Measurements from ENCODE around the gene MDC1. TPM values are rescaled to one million over a fixed set of nuclear protein-coding genes. Genes with fewer than 3 reads are reported as not detected.
"Not testable (repeated sequence)": the region's sequence is repeated elsewhere in the genome, so short reads cannot be mapped to it uniquely, and the experiment has no call there.

Gene MDC1, protein sequence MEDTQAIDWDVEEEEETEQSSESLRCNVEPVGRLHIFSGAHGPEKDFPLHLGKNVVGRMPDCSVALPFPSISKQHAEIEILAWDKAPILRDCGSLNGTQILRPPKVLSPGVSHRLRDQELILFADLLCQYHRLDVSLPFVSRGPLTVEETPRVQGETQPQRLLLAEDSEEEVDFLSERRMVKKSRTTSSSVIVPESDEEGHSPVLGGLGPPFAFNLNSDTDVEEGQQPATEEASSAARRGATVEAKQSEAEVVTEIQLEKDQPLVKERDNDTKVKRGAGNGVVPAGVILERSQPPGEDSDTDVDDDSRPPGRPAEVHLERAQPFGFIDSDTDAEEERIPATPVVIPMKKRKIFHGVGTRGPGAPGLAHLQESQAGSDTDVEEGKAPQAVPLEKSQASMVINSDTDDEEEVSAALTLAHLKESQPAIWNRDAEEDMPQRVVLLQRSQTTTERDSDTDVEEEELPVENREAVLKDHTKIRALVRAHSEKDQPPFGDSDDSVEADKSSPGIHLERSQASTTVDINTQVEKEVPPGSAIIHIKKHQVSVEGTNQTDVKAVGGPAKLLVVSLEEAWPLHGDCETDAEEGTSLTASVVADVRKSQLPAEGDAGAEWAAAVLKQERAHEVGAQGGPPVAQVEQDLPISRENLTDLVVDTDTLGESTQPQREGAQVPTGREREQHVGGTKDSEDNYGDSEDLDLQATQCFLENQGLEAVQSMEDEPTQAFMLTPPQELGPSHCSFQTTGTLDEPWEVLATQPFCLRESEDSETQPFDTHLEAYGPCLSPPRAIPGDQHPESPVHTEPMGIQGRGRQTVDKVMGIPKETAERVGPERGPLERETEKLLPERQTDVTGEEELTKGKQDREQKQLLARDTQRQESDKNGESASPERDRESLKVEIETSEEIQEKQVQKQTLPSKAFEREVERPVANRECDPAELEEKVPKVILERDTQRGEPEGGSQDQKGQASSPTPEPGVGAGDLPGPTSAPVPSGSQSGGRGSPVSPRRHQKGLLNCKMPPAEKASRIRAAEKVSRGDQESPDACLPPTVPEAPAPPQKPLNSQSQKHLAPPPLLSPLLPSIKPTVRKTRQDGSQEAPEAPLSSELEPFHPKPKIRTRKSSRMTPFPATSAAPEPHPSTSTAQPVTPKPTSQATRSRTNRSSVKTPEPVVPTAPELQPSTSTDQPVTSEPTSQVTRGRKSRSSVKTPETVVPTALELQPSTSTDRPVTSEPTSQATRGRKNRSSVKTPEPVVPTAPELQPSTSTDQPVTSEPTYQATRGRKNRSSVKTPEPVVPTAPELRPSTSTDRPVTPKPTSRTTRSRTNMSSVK (N-terminal part only)
- total RNA-seq (ENCODE audit: unreplicated experiment): 51.7 TPM
- long read RNA-seq, partial matches to known transcripts: 1 of 1 reads
- long read RNA-seq, other reads (novel, unspliced or antisense): 0 of 1 reads

DNA sequence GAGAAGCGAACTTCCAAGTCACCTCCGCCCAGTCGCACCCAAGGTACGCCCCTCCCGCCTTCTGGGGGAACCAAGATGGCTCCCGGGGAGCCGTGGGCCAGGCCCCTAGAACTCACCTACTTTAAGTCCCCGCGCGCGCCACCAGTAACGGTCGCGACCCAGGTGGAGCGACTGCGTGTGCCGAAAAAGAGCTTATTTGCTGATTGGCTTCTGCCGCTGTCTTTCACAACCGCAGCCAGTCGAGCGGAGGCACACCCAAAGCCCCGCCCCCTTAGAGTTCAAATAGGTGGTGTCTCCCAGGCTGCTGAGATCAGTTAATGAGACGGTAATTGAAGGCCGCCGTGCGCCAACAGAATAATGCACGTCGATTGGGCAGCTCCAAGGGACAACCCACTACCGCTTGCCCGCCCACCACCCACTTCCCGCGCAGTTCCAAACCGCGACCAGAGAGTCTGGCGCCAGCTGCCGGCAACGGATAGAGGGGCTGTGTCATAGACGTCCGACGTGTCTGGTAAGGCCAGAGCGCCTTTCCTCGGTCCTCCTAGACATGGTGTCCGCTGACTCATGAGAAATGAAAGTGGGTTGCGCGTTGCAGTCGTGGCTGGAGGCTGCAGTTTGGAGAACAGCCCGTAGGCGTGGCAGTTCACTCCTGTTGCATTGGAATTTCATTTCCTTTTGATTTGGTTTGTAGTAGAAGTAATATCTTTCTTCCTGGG is at the start of gene MDC1:
MDC1 (minus strand) TSS at position 153 of the 716 bp plus-strand sequence. CDS start 2,106 bp downstream, outside the sequence.
- TF ChIP-seq, protein P1, sequence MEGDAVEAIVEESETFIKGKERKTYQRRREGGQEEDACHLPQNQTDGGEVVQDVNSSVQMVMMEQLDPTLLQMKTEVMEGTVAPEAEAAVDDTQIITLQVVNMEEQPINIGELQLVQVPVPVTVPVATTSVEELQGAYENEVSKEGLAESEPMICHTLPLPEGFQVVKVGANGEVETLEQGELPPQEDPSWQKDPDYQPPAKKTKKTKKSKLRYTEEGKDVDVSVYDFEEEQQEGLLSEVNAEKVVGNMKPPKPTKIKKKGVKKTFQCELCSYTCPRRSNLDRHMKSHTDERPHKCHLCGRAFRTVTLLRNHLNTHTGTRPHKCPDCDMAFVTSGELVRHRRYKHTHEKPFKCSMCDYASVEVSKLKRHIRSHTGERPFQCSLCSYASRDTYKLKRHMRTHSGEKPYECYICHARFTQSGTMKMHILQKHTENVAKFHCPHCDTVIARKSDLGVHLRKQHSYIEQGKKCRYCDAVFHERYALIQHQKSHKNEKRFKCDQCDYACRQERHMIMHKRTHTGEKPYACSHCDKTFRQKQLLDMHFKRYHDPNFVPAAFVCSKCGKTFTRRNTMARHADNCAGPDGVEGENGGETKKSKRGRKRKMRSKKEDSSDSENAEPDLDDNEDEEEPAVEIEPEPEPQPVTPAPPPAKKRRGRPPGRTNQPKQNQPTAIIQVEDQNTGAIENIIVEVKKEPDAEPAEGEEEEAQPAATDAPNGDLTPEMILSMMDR (IDR thresholded peaks at IDR 0.05; ENCODE audit: unreplicated experiment): peak; percentile 11
- peaks cover 5% of the 10 kb centered on the region for H3K27me3 Mint-ChIP-seq (ENCODE audit: unreplicated experiment)
- peaks cover 30% of the 10 kb centered on the region for H3K4me1 Mint-ChIP-seq (ENCODE audit: unreplicated experiment)
- H3K9me3 Mint-ChIP-seq (ENCODE audit: unreplicated experiment): no peaks in the 10 kb centered on the region
- peak within 1 kb of the TSS; percentile 99 for H3K27ac Mint-ChIP-seq (ENCODE audit: unreplicated experiment)
- DNase-seq (ENCODE audit: low spot score): peak; percentile 96
- H3K36me3 Mint-ChIP-seq (ENCODE audit: low read depth, unreplicated experiment): peaks cover 44% of the 10 kb centered on the region
- peak within 1 kb of the TSS; percentile 98 for H3K4me3 Mint-ChIP-seq (ENCODE audit: unreplicated experiment)

DNA sequence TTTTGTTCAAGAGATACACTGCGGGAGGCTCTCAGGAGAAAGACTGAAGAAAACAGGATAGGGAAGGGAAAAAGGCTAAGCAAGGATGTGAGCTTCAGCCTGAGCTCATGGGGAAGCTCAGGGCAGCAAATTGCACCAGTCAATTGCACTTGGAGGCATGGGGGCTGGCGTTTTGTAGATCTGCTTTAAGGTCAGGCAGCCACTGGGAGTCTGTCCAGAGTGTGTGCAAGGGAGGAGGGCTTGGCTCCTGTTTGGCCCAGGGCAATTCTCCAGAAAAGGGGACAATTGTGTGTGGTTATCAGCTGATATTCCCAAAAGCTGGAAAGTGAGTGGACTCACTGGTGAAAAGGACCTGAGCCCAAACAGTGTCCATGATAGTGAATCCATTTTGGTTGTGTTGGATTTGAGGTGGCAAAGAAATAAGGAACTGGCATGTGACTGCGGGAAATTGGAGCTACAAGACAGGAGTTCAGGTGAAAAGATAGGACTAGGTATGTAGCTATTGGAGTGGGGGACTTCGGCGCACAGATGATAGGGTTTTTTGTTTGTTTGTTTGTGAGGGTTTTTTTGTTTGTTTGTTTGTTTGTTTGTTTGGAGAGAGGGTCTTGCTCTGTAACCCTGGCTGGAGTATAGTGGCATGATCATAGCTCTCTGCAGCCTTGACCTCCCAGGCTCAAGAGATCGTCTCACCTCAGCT is 49.5 kb upstream of the MDC1 start:
- H3K4me3 Mint-ChIP-seq (ENCODE audit: unreplicated experiment): peak overlapping the region; percentile 54
- TF ChIP-seq, protein P1 (IDR thresholded peaks at IDR 0.05; ENCODE audit: unreplicated experiment): no peak
- no peaks in the 10 kb centered on the region for H3K36me3 Mint-ChIP-seq (ENCODE audit: low read depth, unreplicated experiment)
- no peaks in the 10 kb centered on the region for H3K9me3 Mint-ChIP-seq (ENCODE audit: unreplicated experiment)
- no peak for DNase-seq (ENCODE audit: low spot score)
- peaks cover 10% of the 10 kb centered on the region for H3K27me3 Mint-ChIP-seq (ENCODE audit: unreplicated experiment)
- H3K4me1 Mint-ChIP-seq (ENCODE audit: unreplicated experiment): peaks cover 48% of the 10 kb centered on the region
- peak overlapping the region; percentile 71 for H3K27ac Mint-ChIP-seq (ENCODE audit: unreplicated experiment)

DNA sequence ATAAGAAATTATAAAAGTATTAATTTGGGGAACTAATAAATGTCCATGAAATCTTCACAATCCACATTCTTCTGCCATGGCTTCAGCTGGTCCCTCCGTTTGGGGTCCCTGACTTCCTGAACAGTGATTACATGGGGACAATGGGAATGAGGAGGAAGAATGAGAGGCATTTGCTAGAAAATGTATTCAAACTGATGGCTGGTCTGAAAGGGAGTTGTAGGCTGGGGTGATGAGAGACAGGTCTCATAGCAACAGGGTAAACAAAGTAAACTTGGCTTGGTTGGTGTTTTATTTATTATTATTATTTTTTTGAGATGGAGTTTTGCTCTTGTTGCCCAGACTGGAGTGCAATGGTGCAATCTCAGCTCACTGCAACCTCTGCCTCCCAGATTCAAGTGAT is 48.4 kb upstream of the MDC1 start:
- H3K4me3 Mint-ChIP-seq (ENCODE audit: unreplicated experiment); H3K36me3 Mint-ChIP-seq (ENCODE audit: low read depth, unreplicated experiment); H3K27me3 Mint-ChIP-seq (ENCODE audit: unreplicated experiment); H3K9me3 Mint-ChIP-seq (ENCODE audit: unreplicated experiment); DNase-seq (ENCODE audit: low spot score): not testable (repeated sequence)
- H3K4me1 Mint-ChIP-seq (ENCODE audit: unreplicated experiment): peaks cover 44% of the 10 kb centered on the region
- H3K27ac Mint-ChIP-seq (ENCODE audit: unreplicated experiment): peak overlapping the region; percentile 52

DNA sequence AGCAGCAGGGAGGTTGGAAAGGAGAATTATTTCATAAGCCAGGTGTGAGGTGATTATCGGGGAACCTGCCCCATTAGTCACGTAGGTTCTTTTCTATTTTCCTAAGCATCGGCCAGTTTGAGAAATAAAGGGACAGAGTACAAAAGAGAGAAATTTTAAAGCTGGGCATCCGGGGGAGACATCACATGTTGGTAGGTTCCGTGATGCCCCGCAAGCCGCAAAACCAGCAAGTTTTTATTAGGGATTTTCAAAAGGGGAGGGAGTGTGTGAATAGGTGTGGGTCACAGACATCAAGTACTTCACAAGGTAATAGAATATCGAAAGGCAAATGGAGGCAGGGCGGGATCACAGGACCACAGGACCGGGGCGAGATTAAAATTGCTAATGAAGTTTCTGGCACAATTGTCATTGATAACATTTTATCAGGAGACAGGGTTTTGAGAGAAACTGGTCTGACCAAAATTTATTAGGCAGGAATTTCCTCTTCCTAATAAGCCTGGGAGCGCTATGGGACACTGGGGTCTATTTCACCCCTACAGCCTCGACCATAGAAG is 47.5 kb upstream of the MDC1 start:
- not testable (repeated sequence) for H3K9me3 Mint-ChIP-seq (ENCODE audit: unreplicated experiment); H3K27me3 Mint-ChIP-seq (ENCODE audit: unreplicated experiment); DNase-seq (ENCODE audit: low spot score); H3K36me3 Mint-ChIP-seq (ENCODE audit: low read depth, unreplicated experiment)
- Mint-ChIP-seq H3K4me3 (ENCODE audit: unreplicated experiment) (peak overlapping the region; percentile 9), H3K27ac (ENCODE audit: unreplicated experiment) (peak overlapping the region; percentile 90), H3K4me1 (ENCODE audit: unreplicated experiment) (peaks cover 38% of the 10 kb centered on the region)
